IMR-90 (cell line): ENCODE measurements around the gene TUFM. TPM values are rescaled to one million over a fixed set of nuclear protein-coding genes. Genes with fewer than 3 reads are reported as not detected.
A peak's percentile ranks its signal among the peaks of the same experiment; 100 is the strongest.

Experiments used
- ATAC-seq: fragments of 200-7000 bp; cut with Tn5 transposase; 2 replicates; pipeline ENCODE4 v1.9.1; 2020; ENCODE audit warnings: low read depth, mild to moderate bottlenecking, moderate library complexity
- BruUV-seq: library from RNA; stranded (reverse); fragments of 400-500 nt; replicated peaks from 2 replicates; lab custom pipeline; 2021; lab: Mats Ljungman, UMichigan
- CTCF ChIA-PET: fragments of 300-600 bp; formaldehyde crosslinking; extraction: SDS; loops from one replicate; lab custom pipeline; 2021; ENCODE audit warnings: antibody characterized with exemption; lab: Yijun Ruan, JAX
- POLR2A ChIA-PET: fragments of 300-600 bp; sonication (Branson Sonifier 250); formaldehyde crosslinking; loops from one replicate; lab custom pipeline; 2022; ENCODE audit warnings: antibody characterized with exemption; ENCODE audit not compliant: unreplicated experiment; lab: Charles Lee
- DNase-seq: peaks from one replicate; pipeline ENCODE4 v3.0.0; 2013
- H2AFZ ChIP-seq: replicated peaks from 2 replicates; pipeline ENCODE3; 2013; ENCODE audit warnings: low read length, mild to moderate bottlenecking; ENCODE audit not compliant: poor library complexity
- H2AK5ac ChIP-seq: 2 replicates; pipeline ENCODE4 v1.6.1; 2013; ENCODE audit warnings: low read depth, low read length, inconsistent platforms
- H2AK9ac ChIP-seq: replicated peaks from 2 replicates; pipeline ENCODE3; 2013; ENCODE audit warnings: mild to moderate bottlenecking, low read depth, low read length, moderate library complexity; ENCODE audit not compliant: poor library complexity
- H2BK120ac ChIP-seq: 2 replicates; pipeline ENCODE4 v1.6.1; 2013; ENCODE audit warnings: low read depth, low read length, inconsistent platforms
- H2BK15ac ChIP-seq: 3 replicates; pipeline ENCODE4 v1.6.1; 2013; ENCODE audit warnings: low read depth, low read length, inconsistent platforms
- H2BK20ac ChIP-seq: 2 replicates; pipeline ENCODE4 v1.6.1; 2013; ENCODE audit warnings: low read depth, mild to moderate bottlenecking, inconsistent platforms, low read length, moderate library complexity
- H2BK5ac ChIP-seq: 2 replicates; pipeline ENCODE4 v1.6.1; 2013; ENCODE audit warnings: mild to moderate bottlenecking, low read depth, low read length, inconsistent platforms; ENCODE audit not compliant: poor library complexity, severe bottlenecking
- H3K14ac ChIP-seq: replicated peaks from 2 replicates; pipeline ENCODE4 v1.6.1; 2013; ENCODE audit warnings: low read depth, low read length, inconsistent platforms
- H3K18ac ChIP-seq: 2 replicates; pipeline ENCODE4 v1.6.1; 2013; ENCODE audit warnings: low read depth, low read length, control low read depth
- H3K23ac ChIP-seq: 2 replicates; pipeline ENCODE4 v1.6.1; 2013; ENCODE audit warnings: low read depth, low read length, inconsistent platforms
- H3K27ac ChIP-seq: 2 replicates; pipeline ENCODE4 v1.5.1; 2013; ENCODE audit warnings: mild to moderate bottlenecking, control low read depth, low read length; ENCODE audit not compliant: insufficient read depth
- H3K27me3 ChIP-seq: 2 replicates; pipeline ENCODE4 v1.6.1; 2013; ENCODE audit warnings: low read length; ENCODE audit not compliant: control insufficient read depth, insufficient read depth
- H3K36me3 ChIP-seq: 2 replicates; pipeline ENCODE4 v1.6.1; 2013; ENCODE audit warnings: low read length, mixed read lengths; ENCODE audit not compliant: control insufficient read depth, insufficient read depth
- H3K4ac ChIP-seq: 2 replicates; pipeline ENCODE4 v1.6.1; 2013; ENCODE audit warnings: low read depth, low read length, inconsistent platforms
- H3K4me1 ChIP-seq: 2 replicates; pipeline ENCODE4 v1.6.1; 2013; ENCODE audit warnings: low read length, mixed read lengths; ENCODE audit not compliant: control insufficient read depth, insufficient read depth
- H3K4me2 ChIP-seq: 2 replicates; pipeline ENCODE4 v1.6.1; 2013; ENCODE audit warnings: low read depth, mild to moderate bottlenecking, control low read depth, low read length, moderate library complexity
- H3K4me3 ChIP-seq: 2 replicates; pipeline ENCODE4 v1.5.1; 2013; ENCODE audit warnings: low read depth, mild to moderate bottlenecking, control low read depth, low read length, moderate library complexity; ENCODE audit not compliant: insufficient read depth
- H3K56ac ChIP-seq: 2 replicates; pipeline ENCODE4 v1.6.1; 2013; ENCODE audit warnings: low read length, inconsistent platforms; ENCODE audit not compliant: insufficient read depth; ENCODE audit errors: extremely low read depth
- H3K79me1 ChIP-seq, 2 experiments: 2 replicates each; pipeline ENCODE4 v1.6.1; 2013; ENCODE audit warnings: low read length in 2 of 2, inconsistent platforms in 1 of 2, low read depth in 1 of 2
- H3K9ac ChIP-seq: 2 replicates; pipeline ENCODE4 v1.6.1; 2013; ENCODE audit warnings: low read depth, low read length, control low read depth
- H3K9me1 ChIP-seq: 2 replicates; pipeline ENCODE4 v1.6.1; 2013; ENCODE audit warnings: low read length, inconsistent platforms; ENCODE audit not compliant: insufficient read depth
- H3K9me3 ChIP-seq: 2 replicates; pipeline ENCODE4 v1.6.1; 2013; ENCODE audit warnings: low read length; ENCODE audit not compliant: control insufficient read depth, insufficient read depth
- H4K20me1 ChIP-seq: 2 replicates; pipeline ENCODE4 v1.6.1; 2013; ENCODE audit warnings: low read length, inconsistent platforms; ENCODE audit not compliant: insufficient read depth
- H4K5ac ChIP-seq: 2 replicates; pipeline ENCODE4 v1.6.1; 2013; ENCODE audit warnings: mild to moderate bottlenecking, low read depth, low read length, control low read depth
- H4K8ac ChIP-seq, 2 experiments: 2 replicates each; pipeline ENCODE4 v1.6.1; 2013; ENCODE audit warnings: low read depth in 2 of 2, low read length in 2 of 2, control low read depth in 1 of 2, inconsistent platforms in 1 of 2
- H4K91ac ChIP-seq: 2 replicates; pipeline ENCODE4 v1.6.1; 2013; ENCODE audit warnings: low read depth, low read length, inconsistent platforms; ENCODE audit not compliant: insufficient read depth
- ELK1 ChIP-seq: fragments of 150-350 bp; IDR thresholded peaks from 2 replicates; pipeline ENCODE4 v1.6.1; 2016; ENCODE audit warnings: low read depth, mild to moderate bottlenecking, low read length, moderate library complexity, borderline replicate concordance
- MAZ ChIP-seq: IDR thresholded peaks from 2 replicates; pipeline ENCODE4 v1.6.1; 2012; ENCODE audit warnings: low read depth, mild to moderate bottlenecking, low read length, improper control_type of control experiment, moderate library complexity, borderline replicate concordance
- MXI1 ChIP-seq: IDR thresholded peaks from 2 replicates; pipeline ENCODE4 v1.6.1; 2012; ENCODE audit warnings: low read depth, mild to moderate bottlenecking, low read length, moderate library complexity, borderline replicate concordance
- RAD21 ChIP-seq: IDR thresholded peaks from 2 replicates; pipeline ENCODE4 v1.6.1; 2012; ENCODE audit warnings: low read length, improper control_type of control experiment
- SMC3 ChIP-seq: fragments of 150-350 bp; IDR thresholded peaks from 2 replicates; pipeline ENCODE4 v1.6.1; 2016; ENCODE audit warnings: low read depth, mild to moderate bottlenecking, antibody characterized with exemption, low read length, moderate library complexity
- WGBS, 2 experiments: methylation state at CpG; one replicate each; pipeline versions ENCODE4 v1.1.5 to v1.1.7; 2013; ENCODE audit warnings: missing lambda C conversion rate in 2 of 2; ENCODE audit not compliant: insufficient read length in 1 of 2; ENCODE audit errors: extremely low coverage in 2 of 2; 5-methylcytosine and 5-hydroxymethylcytosine counted together
- dilution Hi-C: fragments of 300-500 bp; cut with HindIII; formaldehyde crosslinking; loops from one replicate; pipeline ENCODE4 v1.14.3; 2018; ENCODE audit warnings: low sequenced_read_pairs; ENCODE audit not compliant: unreplicated experiment
- in situ Hi-C: fragments of 300-500 bp; cut with MboI; formaldehyde crosslinking; loops from 3 replicates; pipeline ENCODE4 v1.14.3; 2019; ENCODE audit warnings: low sequenced_read_pairs, inconsistent platforms, mixed read lengths
- intact Hi-C: fragments of 100-400 bp; cut with micrococcal nuclease; formaldehyde crosslinking; loops from 2 replicates; pipeline ENCODE4 v1.10.0; 2022
- polyA plus RNA-seq, 3 experiments: library from polyadenylated mRNA; depleted of rRNA; stranded (reverse); fragments of >200 nt; gene quantifications; 2 replicates each; pipeline ENCODE4 v1.2.3, GENCODE V29; 2012; ENCODE audit warnings: low replicate concordance in 1 of 3
- total RNA-seq: library from RNA; depleted of rRNA; stranded (reverse); fragments of >200 nt; gene quantifications from 2 replicates; pipeline ENCODE4 v1.2.3, GENCODE V29; 2012

TUFM gene
- total and polyA plus RNA-seq, 2 of the 4 experiments (the other 2 are of a cell fraction) = 80.3 to 126 TPM

- Histone ChIP-seq H4K8ac (no peak overlapping the region), H3K27ac (no peak overlapping the region), H3K9me3 (no peaks in the 10 kb centered on the region), H3K56ac (no peak overlapping the region), H3K79me1 (peaks cover 21 to 40% of the 10 kb centered on the region in 2 experiments), H3K9ac (no peak overlapping the region), H3K4me1 (no peaks in the 10 kb centered on the region; the same call in 1 of the 2 replicates), H2BK15ac (no peak overlapping the region), H2BK120ac (no peak overlapping the region), H3K14ac (no peak overlapping the region), H2BK20ac (no peak overlapping the region), H4K91ac (no peak overlapping the region), H3K27me3 (no peaks in the 10 kb centered on the region), H2AK9ac (no peak overlapping the region), H3K18ac (no peak overlapping the region), H4K5ac (no peak overlapping the region), H2BK5ac (no peak overlapping the region), H3K23ac (no peak overlapping the region), H3K4me2 (no peak overlapping the region), H3K36me3 (no peaks in the 10 kb centered on the region), H3K9me1 (peaks cover 7% of the 10 kb centered on the region; the same call in 1 of the 2 replicates), H2AK5ac (no peak overlapping the region), H2AFZ (no peak overlapping the region), H3K4ac (no peak overlapping the region), H3K4me3 (no peak overlapping the region), H4K20me1 (no peaks in the 10 kb centered on the region; the same call in 1 of the 2 replicates)
- DNase-seq (peak; percentile 13), ATAC-seq (no peak)
- POLR2A ChIA-PET = no interaction called here
- TF ChIP-seq RAD21 (no peak), SMC3 (no peak), MAZ (no peak), MXI1 (no peak), ELK1 (no peak)
- in situ Hi-C loops = no loop called here
- no TSS peak for BruUV-seq
- dilution Hi-C loops = no loop called here
- CTCF ChIA-PET = no interaction called here
- intact Hi-C loops = no loop called here
- WGBS, 2 experiments = 85% methylated on average over 5 of the region's 8 CpGs; no CpG with 5 or more reads in 1 of the 2 experiments
These were observed 12.3 kb upstream of the TUFM start for GRCh38 chr16:28858421-28858820.
